Liver (tissue), 9 donors: ENCODE measurements around the gene TPGS1. TPM values are rescaled to one million over a fixed set of nuclear protein-coding genes. Genes with fewer than 3 reads are reported as not detected.

Source experiments
- DNase-seq: peaks from one replicate; pipeline ENCODE4 v3.0.0-alpha.2; 2017; ENCODE audit warnings: low spot score
- H3K27ac ChIP-seq, 2 donors: one replicate each; pipeline ENCODE4 v1.7.0; 2013; ENCODE audit warnings: inconsistent platforms in 2 of 2, low read length in 2 of 2, control low read depth in 1 of 2, low read depth in 1 of 2, mild to moderate bottlenecking in 1 of 2
- H3K27me3 ChIP-seq, 4 donors: one replicate each; pipeline versions ENCODE4 v1.6.1 to v1.7.0; 2013; ENCODE audit warnings: low read length in 3 of 4, inconsistent platforms in 1 of 4, mild to moderate bottlenecking in 1 of 4, moderate library complexity in 1 of 4; ENCODE audit not compliant: control insufficient read depth in 4 of 4, insufficient read depth in 4 of 4
- H3K36me3 ChIP-seq, 4 donors: one replicate each; pipeline versions ENCODE4 v1.6.1 to v1.7.0; 2013; ENCODE audit warnings: low read length in 3 of 4, mild to moderate bottlenecking in 3 of 4, low read depth in 1 of 4, moderate library complexity in 1 of 4; ENCODE audit not compliant: control insufficient read depth in 4 of 4, insufficient read depth in 3 of 4
- H3K4me1 ChIP-seq, 4 donors: one replicate each; pipeline versions ENCODE4 v1.6.1 to v1.7.0; 2013; ENCODE audit warnings: low read length in 3 of 4, mild to moderate bottlenecking in 3 of 4, moderate library complexity in 1 of 4; ENCODE audit not compliant: control insufficient read depth in 4 of 4, insufficient read depth in 4 of 4
- H3K4me3 ChIP-seq, 3 donors: one replicate each; pipeline versions ENCODE4 v1.6.1 to v1.7.0; 2013; ENCODE audit warnings: low read length in 3 of 3, control low read depth in 1 of 3, low read depth in 1 of 3, mild to moderate bottlenecking in 1 of 3
- H3K9ac ChIP-seq, 2 donors: one replicate each; pipeline ENCODE4 v1.7.0; 2013; ENCODE audit warnings: low read length in 2 of 2, mild to moderate bottlenecking in 2 of 2, moderate library complexity in 2 of 2, control low read depth in 1 of 2, low read depth in 1 of 2
- H3K9me3 ChIP-seq, 4 donors: one replicate each; pipeline versions ENCODE4 v1.6.1 to v1.7.0; 2013; ENCODE audit warnings: low read length in 3 of 4; ENCODE audit not compliant: control insufficient read depth in 4 of 4
- EGR1 ChIP-seq, 2 donors: IDR thresholded peaks; 2 replicates each; pipeline ENCODE4 v1.6.1; 2016 to 2018; ENCODE audit warnings: antibody characterized with exemption in 2 of 2, low read depth in 2 of 2
- FOXA1 ChIP-seq: IDR thresholded peaks from 2 replicates; pipeline ENCODE4 v1.6.1; 2016; ENCODE audit warnings: antibody characterized with exemption
- FOXA2 ChIP-seq: IDR thresholded peaks from 2 replicates; pipeline ENCODE4 v1.6.1; 2016; ENCODE audit warnings: antibody characterized with exemption
- GABPA ChIP-seq, 2 donors: IDR thresholded peaks in 1 of 2; conservative IDR thresholded peaks in 1 of 2; 2 replicates each; pipeline ENCODE4 v1.6.1; 2016; ENCODE audit warnings: antibody characterized with exemption in 2 of 2, mild to moderate bottlenecking in 1 of 2, moderate library complexity in 1 of 2
- HNF4A ChIP-seq, 2 donors: conservative IDR thresholded peaks; 2 replicates each; pipeline ENCODE4 v1.6.1; 2016; ENCODE audit warnings: antibody characterized with exemption in 2 of 2, mild to moderate bottlenecking in 2 of 2
- HNF4G ChIP-seq: IDR thresholded peaks from 2 replicates; pipeline ENCODE4 v1.6.1; 2016; ENCODE audit warnings: antibody characterized with exemption
- JUND ChIP-seq, 2 donors: IDR thresholded peaks; 2 replicates each; pipeline ENCODE4 v1.6.1; 2016; ENCODE audit warnings: antibody characterized with exemption in 2 of 2
- NR2F2 ChIP-seq: IDR thresholded peaks from 2 replicates; pipeline ENCODE4 v1.6.1; 2016; ENCODE audit warnings: antibody characterized with exemption
- RAD21 ChIP-seq, 2 donors: IDR thresholded peaks; 2 replicates each; pipeline ENCODE4 v1.6.1; 2016; ENCODE audit warnings: antibody characterized with exemption in 2 of 2, mild to moderate bottlenecking in 2 of 2
- RXRA ChIP-seq, 2 donors: IDR thresholded peaks; 2 replicates each; pipeline ENCODE4 v1.6.1; 2017 to 2018; ENCODE audit warnings: antibody characterized with exemption in 2 of 2, mild to moderate bottlenecking in 1 of 2
- SP1 ChIP-seq: IDR thresholded peaks from 2 replicates; pipeline ENCODE4 v1.6.1; 2018; ENCODE audit warnings: antibody characterized with exemption, mild to moderate bottlenecking
- TAF1 ChIP-seq: conservative IDR thresholded peaks from 2 replicates; pipeline ENCODE4 v1.6.1; 2016; ENCODE audit warnings: antibody characterized with exemption, mild to moderate bottlenecking
- YY1 ChIP-seq: IDR thresholded peaks from 2 replicates; pipeline ENCODE4 v1.6.1; 2016; ENCODE audit warnings: antibody characterized with exemption, mild to moderate bottlenecking
- WGBS: extraction: QIAGEN DNeasy Blood & Tissue Kit; methylation state at CpG from one replicate; pipeline ENCODE4 v1.1.7; 2013; 5-methylcytosine and 5-hydroxymethylcytosine counted together
- polyA plus RNA-seq, 2 donors: library from polyadenylated mRNA; stranded (reverse) in 1 of 2; unstranded in 1 of 2; fragments of 200-250 nt in 1 of 2; fragments of >200 nt in 1 of 2; fragmentation: Nextera tagmentation in 1 of 2; extraction: Ambion mirVana in 1 of 2; gene quantifications; one replicate each; pipeline versions ENCODE4 v1.2.1 to v1.2.3, GENCODE V29; 2013 to 2015
- total RNA-seq, 2 donors: library from RNA; depleted of rRNA; stranded (reverse); fragments of >200 nt; gene quantifications; one replicate each; pipeline ENCODE4 v1.2.3, GENCODE V29; 2014
- TF ChIP-seq, protein P1 (sequence below): IDR thresholded peaks from 2 replicates; pipeline ENCODE4 v1.6.1; 2016; ENCODE audit warnings: antibody characterized with exemption
- TF ChIP-seq, protein P2 (sequence below): IDR thresholded peaks from 2 replicates; pipeline ENCODE4 v1.6.1; 2016; ENCODE audit warnings: antibody characterized with exemption, mild to moderate bottlenecking
- TF ChIP-seq, protein P3 (sequence below): IDR thresholded peaks from 2 replicates; pipeline ENCODE4 v1.6.1; 2016; ENCODE audit warnings: antibody characterized with exemption
- TF ChIP-seq, protein P4 (sequence below): IDR thresholded peaks from 2 replicates; pipeline ENCODE4 v1.6.1; 2016; ENCODE audit warnings: antibody characterized with exemption
- TF ChIP-seq, protein P5 (sequence below): fragments of 150-350 bp; IDR thresholded peaks from 2 replicates; pipeline ENCODE4 v1.5.1; 2017; ENCODE audit warnings: improper control_type of control experiment, low read depth, low read length; ENCODE audit not compliant: missing input control
- donor health status: healthy.
- donor health status: healthy.
- donor health status: healthy.
- donor health status: healthy.
- donor health status: healthy.

Gene TPGS1
- total and polyA plus RNA-seq, 4 donors, result 1.7 to 15.5 (median 14.7) TPM

DNA sequence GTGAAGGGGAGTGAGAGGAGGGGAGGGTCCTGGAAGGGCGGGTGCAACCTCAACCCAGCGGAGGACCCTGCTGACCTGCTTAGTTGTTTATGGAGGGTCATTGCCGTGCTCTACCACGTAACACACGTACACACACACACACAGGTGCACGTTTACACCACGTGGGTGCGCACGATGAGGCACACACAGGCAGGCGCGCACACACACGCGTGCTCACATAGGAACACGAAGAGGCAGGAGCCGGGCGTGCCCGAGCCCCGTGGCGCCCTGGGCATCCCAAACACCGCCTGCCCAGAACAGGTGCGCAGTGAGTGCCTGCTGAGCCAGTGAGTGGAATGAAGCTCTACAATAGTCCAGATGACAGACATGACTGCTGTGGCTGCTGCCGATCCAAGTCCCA lies 22.2 kb upstream of the TPGS1 start:
- no peak overlapping the region for H3K9ac ChIP-seq
- H3K4me3 ChIP-seq, result no peak overlapping the region
- DNase-seq, result no peak
- H3K27ac ChIP-seq, result no peak overlapping the region
- H3K9me3 ChIP-seq, result no peaks in the 10 kb centered on the region
- H3K4me1 ChIP-seq, result peaks cover under 1 to 12% (median 4%) of the 10 kb centered on the region in 4 donors
- no peaks in the 10 kb centered on the region for H3K27me3 ChIP-seq
- TF ChIP-seq, protein P1, sequence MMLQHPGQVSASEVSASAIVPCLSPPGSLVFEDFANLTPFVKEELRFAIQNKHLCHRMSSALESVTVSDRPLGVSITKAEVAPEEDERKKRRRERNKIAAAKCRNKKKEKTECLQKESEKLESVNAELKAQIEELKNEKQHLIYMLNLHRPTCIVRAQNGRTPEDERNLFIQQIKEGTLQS, result no peak
- no peak for TF ChIP-seq RXRA (IDR thresholded peaks at IDR 0.05)
- TF ChIP-seq, protein P2, sequence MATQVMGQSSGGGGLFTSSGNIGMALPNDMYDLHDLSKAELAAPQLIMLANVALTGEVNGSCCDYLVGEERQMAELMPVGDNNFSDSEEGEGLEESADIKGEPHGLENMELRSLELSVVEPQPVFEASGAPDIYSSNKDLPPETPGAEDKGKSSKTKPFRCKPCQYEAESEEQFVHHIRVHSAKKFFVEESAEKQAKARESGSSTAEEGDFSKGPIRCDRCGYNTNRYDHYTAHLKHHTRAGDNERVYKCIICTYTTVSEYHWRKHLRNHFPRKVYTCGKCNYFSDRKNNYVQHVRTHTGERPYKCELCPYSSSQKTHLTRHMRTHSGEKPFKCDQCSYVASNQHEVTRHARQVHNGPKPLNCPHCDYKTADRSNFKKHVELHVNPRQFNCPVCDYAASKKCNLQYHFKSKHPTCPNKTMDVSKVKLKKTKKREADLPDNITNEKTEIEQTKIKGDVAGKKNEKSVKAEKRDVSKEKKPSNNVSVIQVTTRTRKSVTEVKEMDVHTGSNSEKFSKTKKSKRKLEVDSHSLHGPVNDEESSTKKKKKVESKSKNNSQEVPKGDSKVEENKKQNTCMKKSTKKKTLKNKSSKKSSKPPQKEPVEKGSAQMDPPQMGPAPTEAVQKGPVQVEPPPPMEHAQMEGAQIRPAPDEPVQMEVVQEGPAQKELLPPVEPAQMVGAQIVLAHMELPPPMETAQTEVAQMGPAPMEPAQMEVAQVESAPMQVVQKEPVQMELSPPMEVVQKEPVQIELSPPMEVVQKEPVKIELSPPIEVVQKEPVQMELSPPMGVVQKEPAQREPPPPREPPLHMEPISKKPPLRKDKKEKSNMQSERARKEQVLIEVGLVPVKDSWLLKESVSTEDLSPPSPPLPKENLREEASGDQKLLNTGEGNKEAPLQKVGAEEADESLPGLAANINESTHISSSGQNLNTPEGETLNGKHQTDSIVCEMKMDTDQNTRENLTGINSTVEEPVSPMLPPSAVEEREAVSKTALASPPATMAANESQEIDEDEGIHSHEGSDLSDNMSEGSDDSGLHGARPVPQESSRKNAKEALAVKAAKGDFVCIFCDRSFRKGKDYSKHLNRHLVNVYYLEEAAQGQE, result no peak
- TF ChIP-seq SP1, result no peak
- no peak for TF ChIP-seq HNF4G
- no peak for TF ChIP-seq HNF4A (conservative IDR thresholded peaks at IDR 0.05)
- WGBS, result 80% methylated on average over 22 of the region's 22 CpGs
- no peaks in the 10 kb centered on the region for H3K36me3 ChIP-seq

DNA sequence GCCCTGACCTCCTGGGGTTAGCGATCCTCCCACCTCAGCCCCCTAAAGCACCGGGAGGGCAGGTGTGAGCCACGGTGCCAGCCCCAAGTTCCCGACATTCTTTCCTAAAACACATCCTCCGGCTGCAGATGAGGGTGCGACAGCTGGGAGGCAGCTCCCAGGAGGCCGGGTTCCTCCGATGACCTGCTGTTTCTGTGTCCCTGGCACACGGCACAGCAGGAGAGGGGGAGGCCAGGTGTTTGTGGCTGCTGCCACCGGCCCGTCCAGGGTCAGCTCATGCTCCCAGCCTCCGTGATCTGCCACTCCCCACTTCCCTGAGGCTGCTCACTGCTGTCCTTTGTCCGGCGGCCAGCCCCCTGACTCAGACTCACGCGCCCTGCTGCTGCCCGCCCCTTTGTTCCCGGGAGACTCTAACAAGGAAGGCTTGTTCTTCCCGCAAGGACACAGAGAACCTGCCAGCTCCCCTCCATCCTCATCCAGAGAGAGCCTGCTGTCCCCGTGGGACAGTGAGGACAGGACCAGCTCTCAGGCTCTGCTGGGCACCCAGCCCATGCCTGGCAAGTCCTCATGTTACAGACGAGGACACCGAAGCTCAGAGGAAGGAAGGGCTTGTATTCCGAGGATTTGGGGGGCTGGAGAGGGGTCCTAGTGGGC lies 21.6 kb upstream of the TPGS1 start:
- TF ChIP-seq, protein P3, sequence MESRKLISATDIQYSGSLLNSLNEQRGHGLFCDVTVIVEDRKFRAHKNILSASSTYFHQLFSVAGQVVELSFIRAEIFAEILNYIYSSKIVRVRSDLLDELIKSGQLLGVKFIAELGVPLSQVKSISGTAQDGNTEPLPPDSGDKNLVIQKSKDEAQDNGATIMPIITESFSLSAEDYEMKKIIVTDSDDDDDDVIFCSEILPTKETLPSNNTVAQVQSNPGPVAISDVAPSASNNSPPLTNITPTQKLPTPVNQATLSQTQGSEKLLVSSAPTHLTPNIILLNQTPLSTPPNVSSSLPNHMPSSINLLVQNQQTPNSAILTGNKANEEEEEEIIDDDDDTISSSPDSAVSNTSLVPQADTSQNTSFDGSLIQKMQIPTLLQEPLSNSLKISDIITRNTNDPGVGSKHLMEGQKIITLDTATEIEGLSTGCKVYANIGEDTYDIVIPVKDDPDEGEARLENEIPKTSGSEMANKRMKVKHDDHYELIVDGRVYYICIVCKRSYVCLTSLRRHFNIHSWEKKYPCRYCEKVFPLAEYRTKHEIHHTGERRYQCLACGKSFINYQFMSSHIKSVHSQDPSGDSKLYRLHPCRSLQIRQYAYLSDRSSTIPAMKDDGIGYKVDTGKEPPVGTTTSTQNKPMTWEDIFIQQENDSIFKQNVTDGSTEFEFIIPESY, result no peak
- TF ChIP-seq, protein P1, result no peak
- no peak for TF ChIP-seq GABPA (IDR thresholded peaks at IDR 0.05 in 1 of 2, conservative IDR thresholded peaks at IDR 0.05 in 1 of 2)
- TF ChIP-seq FOXA1, result no peak
- no peak for TF ChIP-seq EGR1 (IDR thresholded peaks at IDR 0.05; ENCODE audit: low read depth in 2 of 2)
- no peak for TF ChIP-seq SP1
- TF ChIP-seq, protein P4, sequence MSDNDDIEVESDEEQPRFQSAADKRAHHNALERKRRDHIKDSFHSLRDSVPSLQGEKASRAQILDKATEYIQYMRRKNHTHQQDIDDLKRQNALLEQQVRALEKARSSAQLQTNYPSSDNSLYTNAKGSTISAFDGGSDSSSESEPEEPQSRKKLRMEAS, result no peak
- no peak for TF ChIP-seq HNF4A (conservative IDR thresholded peaks at IDR 0.05)
- TF ChIP-seq RXRA (IDR thresholded peaks at IDR 0.05), result no peak
- TF ChIP-seq NR2F2, result no peak
- TF ChIP-seq, protein P2, result no peak
- no peak for TF ChIP-seq RAD21 (IDR thresholded peaks at IDR 0.05)
- no peak for TF ChIP-seq TAF1
- TF ChIP-seq, protein P5, sequence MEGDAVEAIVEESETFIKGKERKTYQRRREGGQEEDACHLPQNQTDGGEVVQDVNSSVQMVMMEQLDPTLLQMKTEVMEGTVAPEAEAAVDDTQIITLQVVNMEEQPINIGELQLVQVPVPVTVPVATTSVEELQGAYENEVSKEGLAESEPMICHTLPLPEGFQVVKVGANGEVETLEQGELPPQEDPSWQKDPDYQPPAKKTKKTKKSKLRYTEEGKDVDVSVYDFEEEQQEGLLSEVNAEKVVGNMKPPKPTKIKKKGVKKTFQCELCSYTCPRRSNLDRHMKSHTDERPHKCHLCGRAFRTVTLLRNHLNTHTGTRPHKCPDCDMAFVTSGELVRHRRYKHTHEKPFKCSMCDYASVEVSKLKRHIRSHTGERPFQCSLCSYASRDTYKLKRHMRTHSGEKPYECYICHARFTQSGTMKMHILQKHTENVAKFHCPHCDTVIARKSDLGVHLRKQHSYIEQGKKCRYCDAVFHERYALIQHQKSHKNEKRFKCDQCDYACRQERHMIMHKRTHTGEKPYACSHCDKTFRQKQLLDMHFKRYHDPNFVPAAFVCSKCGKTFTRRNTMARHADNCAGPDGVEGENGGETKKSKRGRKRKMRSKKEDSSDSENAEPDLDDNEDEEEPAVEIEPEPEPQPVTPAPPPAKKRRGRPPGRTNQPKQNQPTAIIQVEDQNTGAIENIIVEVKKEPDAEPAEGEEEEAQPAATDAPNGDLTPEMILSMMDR, result no peak
- TF ChIP-seq JUND (IDR thresholded peaks at IDR 0.05), result no peak
- no peak for TF ChIP-seq YY1
- no peak for TF ChIP-seq FOXA2
- TF ChIP-seq HNF4G, result no peak
- no peak overlapping the region for H3K9ac ChIP-seq
- no peaks in the 10 kb centered on the region for H3K9me3 ChIP-seq
- H3K4me3 ChIP-seq, result no peak overlapping the region
- H3K4me1 ChIP-seq, result peaks cover 0 to 11% (median 4%) of the 10 kb centered on the region in 4 donors
- H3K36me3 ChIP-seq, result no peaks in the 10 kb centered on the region
- 22% methylated on average over 23 of the region's 23 CpGs for WGBS
- no peaks in the 10 kb centered on the region for H3K27me3 ChIP-seq
- no peak overlapping the region for H3K27ac ChIP-seq
- DNase-seq, result no peak
